Placental pericyte (primary cell): ENCODE data around the gene PPP1R13L. TPM values are rescaled to one million over a fixed set of nuclear protein-coding genes. Genes with fewer than 3 reads are reported as not detected.

ENCODE experiments used
- small RNA-seq: library from RNA; depleted of rRNA; stranded (forward); fragments of <200 nt; gene quantifications from one replicate; pipeline ENCODE3, GENCODE V24; 2012; ENCODE audit warnings: low replicate concordance
- total RNA-seq: library from RNA; depleted of rRNA; stranded (reverse); fragments of >200 nt; gene quantifications from 2 replicates; pipeline ENCODE4 v1.2.3, GENCODE V29; 2012

The PPP1R13L gene, protein sequence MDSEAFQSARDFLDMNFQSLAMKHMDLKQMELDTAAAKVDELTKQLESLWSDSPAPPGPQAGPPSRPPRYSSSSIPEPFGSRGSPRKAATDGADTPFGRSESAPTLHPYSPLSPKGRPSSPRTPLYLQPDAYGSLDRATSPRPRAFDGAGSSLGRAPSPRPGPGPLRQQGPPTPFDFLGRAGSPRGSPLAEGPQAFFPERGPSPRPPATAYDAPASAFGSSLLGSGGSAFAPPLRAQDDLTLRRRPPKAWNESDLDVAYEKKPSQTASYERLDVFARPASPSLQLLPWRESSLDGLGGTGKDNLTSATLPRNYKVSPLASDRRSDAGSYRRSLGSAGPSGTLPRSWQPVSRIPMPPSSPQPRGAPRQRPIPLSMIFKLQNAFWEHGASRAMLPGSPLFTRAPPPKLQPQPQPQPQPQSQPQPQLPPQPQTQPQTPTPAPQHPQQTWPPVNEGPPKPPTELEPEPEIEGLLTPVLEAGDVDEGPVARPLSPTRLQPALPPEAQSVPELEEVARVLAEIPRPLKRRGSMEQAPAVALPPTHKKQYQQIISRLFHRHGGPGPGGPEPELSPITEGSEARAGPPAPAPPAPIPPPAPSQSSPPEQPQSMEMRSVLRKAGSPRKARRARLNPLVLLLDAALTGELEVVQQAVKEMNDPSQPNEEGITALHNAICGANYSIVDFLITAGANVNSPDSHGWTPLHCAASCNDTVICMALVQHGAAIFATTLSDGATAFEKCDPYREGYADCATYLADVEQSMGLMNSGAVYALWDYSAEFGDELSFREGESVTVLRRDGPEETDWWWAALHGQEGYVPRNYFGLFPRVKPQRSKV
- 1.3 and 8.9 TPM in 2 replicates for total RNA-seq

GRCh38 chr19:45404557-45405434 lies at the start of gene PPP1R13L:
TSS of gene PPP1R13L (minus strand) at chr19:45405069. CDS start at chr19:45398318, 6,751 bp downstream.

GRCh38 chr19:45423589-45424190 lies 18.8 kb upstream of the PPP1R13L start, which contains the start of gene ERCC1:
TSS of gene ERCC1 (minus strand) at chr19:45423917. CDS start at chr19:45423374, 543 bp downstream.

GRCh38 chr19:45406226-45407090 lies 1.6 kb upstream of the PPP1R13L start, which contains the start of gene POLR1G:
TSS of gene POLR1G (plus strand) at chr19:45406644. CDS start at chr19:45406697, 53 bp downstream.

GRCh38 chr19:45370410-45371204 lies 34.3 kb downstream of the PPP1R13L start, which contains the start of gene ERCC2:
TSS of gene ERCC2 (minus strand) at chr19:45370573. CDS start at chr19:45370540, 33 bp downstream.

DNA sequence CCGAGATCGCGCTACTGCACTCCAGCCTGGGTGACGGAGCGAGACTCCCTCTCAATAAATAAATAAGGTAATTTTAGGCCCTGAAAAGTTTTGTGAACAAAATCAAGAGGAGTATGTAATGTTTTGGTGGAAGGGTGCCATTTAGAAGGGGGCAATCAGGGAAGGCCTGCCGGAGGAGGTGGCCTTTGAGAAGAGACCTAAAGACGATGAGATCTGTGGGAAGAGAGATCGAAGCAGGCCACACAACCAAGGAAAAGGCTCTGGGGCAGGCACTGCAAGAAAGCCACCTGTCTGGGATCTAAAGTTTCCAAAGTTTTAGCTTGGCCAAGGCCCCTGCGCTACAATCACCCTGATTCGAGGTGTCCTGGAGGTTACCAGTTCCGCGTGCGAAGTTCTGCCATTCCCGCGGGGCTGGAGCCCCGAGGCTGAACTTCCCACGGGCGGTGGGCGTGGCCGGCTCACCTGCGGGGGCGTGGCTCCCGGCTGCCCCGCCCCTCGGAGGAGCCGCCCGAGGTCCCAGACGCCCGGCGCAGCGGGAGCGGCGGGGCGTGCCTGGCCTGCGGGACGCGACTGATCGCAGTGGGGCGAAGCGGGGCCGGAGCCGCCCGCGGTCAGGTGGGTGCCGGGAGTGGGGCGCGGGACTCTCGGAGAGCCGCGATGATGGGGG lies 64.5 kb downstream of the PPP1R13L start, which contains the start of gene KLC3:
Gene KLC3 (plus strand): TSS at position 519 of the 667 bp plus-strand sequence. CDS start 4,792 bp downstream, outside the sequence.

Small RNA genes within 50 kb of the gene (small RNA-seq; reads per million reads assigned to genes)
- gene MIR6088 = not detected

Other genes with a start within 250 kb of the PPP1R13L start
- under 0.01 and 0.29 TPM in 2 replicates for gene NKPD1, start 244.1 kb downstream of the PPP1R13L start, total RNA-seq
- gene TRAPPC6A, start 226.8 kb downstream of the PPP1R13L start, total RNA-seq = 1.3 and 12.3 TPM in 2 replicates
- gene BLOC1S3, start 226.3 kb downstream of the PPP1R13L start, total RNA-seq = 6.7 and 11.6 TPM in 2 replicates
- under 0.01 TPM in 1 of 2 replicates, not detected in the other for gene EXOC3L2, start 159.7 kb downstream of the PPP1R13L start, total RNA-seq
- gene MARK4, start 153.8 kb downstream of the PPP1R13L start, total RNA-seq = 13.7 and 19.9 TPM in 2 replicates
- not detected in 2 replicates for gene CKM, start 82.2 kb downstream of the PPP1R13L start, total RNA-seq
- gene KLC3, start 64.3 kb downstream of the PPP1R13L start, total RNA-seq = 0.22 TPM in 1 of 2 replicates, not detected in the other
- 39.6 and 46.1 TPM in 2 replicates for gene ERCC2, start 34.5 kb downstream of the PPP1R13L start, total RNA-seq
- gene POLR1G, start 1.6 kb upstream of the PPP1R13L start, total RNA-seq = 7.7 and 16.3 TPM in 2 replicates
- 79.0 and 128 TPM in 2 replicates for gene ERCC1, start 18.8 kb upstream of the PPP1R13L start, total RNA-seq
- gene FOSB, start 62.9 kb upstream of the PPP1R13L start, total RNA-seq = 3.6 and 5.9 TPM in 2 replicates
- gene RTN2, start 92.0 kb upstream of the PPP1R13L start, total RNA-seq = 7.7 and 9.2 TPM in 2 replicates
- gene PPM1N, start 93.4 kb upstream of the PPP1R13L start, total RNA-seq = 0.43 and 1.5 TPM in 2 replicates
- 89.9 and 243 TPM in 2 replicates for gene VASP, start 102.4 kb upstream of the PPP1R13L start, total RNA-seq
- 9.2 and 12.9 TPM in 2 replicates for gene OPA3, start 179.7 kb upstream of the PPP1R13L start, total RNA-seq
- gene GPR4, start 197.1 kb upstream of the PPP1R13L start, total RNA-seq = under 0.01 and 0.72 TPM in 2 replicates
- gene EML2, start 234.3 kb upstream of the PPP1R13L start, total RNA-seq = 42.9 and 56.2 TPM in 2 replicates